SK-N-DZ (cell line): ENCODE data around the gene POGZ. TPM values are rescaled to one million over a fixed set of nuclear protein-coding genes. Genes with fewer than 3 reads are reported as not detected.

Experiments used
- DNase-seq: peaks from one replicate; pipeline ENCODE4 v3.0.0-alpha.2; 2015; ENCODE audit warnings: low spot score
- polyA plus RNA-seq, 2 experiments: library from polyadenylated mRNA; depleted of rRNA; stranded (reverse); fragments of >200 nt; gene quantifications; 2 replicates each; pipeline ENCODE4 v1.2.3, GENCODE V29; 2014

The POGZ gene
- 30.7 and 35.4 TPM in 2 replicates for polyA plus RNA-seq (2014; cell fraction: cytosol; rRNA removed)
- 65.6 and 111 TPM in 2 replicates for polyA plus RNA-seq (2014; cell fraction: nucleus; rRNA removed)

GRCh38 chr1:151459331-151460046, at the start of gene POGZ:
Gene POGZ (minus strand): TSS chr1:151459494. CDS start chr1:151442204, 17,290 bp downstream.
- DNase-seq = peak; percentile 98

GRCh38 chr1:151508833-151509232, 49.5 kb upstream of the POGZ start:
- DNase-seq = no peak

GRCh38 chr1:151504759-151505158, 45.5 kb upstream of the POGZ start:
- no peak for DNase-seq

- DNase-seq = no peak
These were observed 45.0 kb upstream of the POGZ start for GRCh38 chr1:151504252-151504651.

- no peak for DNase-seq
These were observed 43.8 kb upstream of the POGZ start for GRCh38 chr1:151502859-151503780.

- peak; percentile 47 for DNase-seq
These were observed 42.9 kb upstream of the POGZ start for GRCh38 chr1:151502035-151502700.

GRCh38 chr1:151501474-151501873, 42.2 kb upstream of the POGZ start:
- DNase-seq = no peak

- no peak for DNase-seq
These were observed 40.6 kb upstream of the POGZ start for GRCh38 chr1:151499930-151500329.

- no peak for DNase-seq
These were observed 40.1 kb upstream of the POGZ start for GRCh38 chr1:151499365-151499764.

GRCh38 chr1:151495316-151495715, 36.0 kb upstream of the POGZ start:
- DNase-seq = no peak

- no peak for DNase-seq
These were observed 35.5 kb upstream of the POGZ start for GRCh38 chr1:151494741-151495281.

- DNase-seq = no peak
These were observed 33.7 kb upstream of the POGZ start for GRCh38 chr1:151493042-151493441.

GRCh38 chr1:151492120-151492519, 32.8 kb upstream of the POGZ start:
- peak; percentile 53 for DNase-seq

GRCh38 chr1:151491641-151492040, 32.3 kb upstream of the POGZ start:
- peak; percentile 70 for DNase-seq

GRCh38 chr1:151486557-151486956, 27.3 kb upstream of the POGZ start:
- no peak for DNase-seq

GRCh38 chr1:151485685-151486255, 26.5 kb upstream of the POGZ start:
- DNase-seq = no peak

- DNase-seq = no peak
These were observed 22.7 kb upstream of the POGZ start for GRCh38 chr1:151482017-151482416.

- DNase-seq = no peak
These were observed 20.2 kb upstream of the POGZ start for GRCh38 chr1:151479462-151479861.

- no peak for DNase-seq
These were observed 19.6 kb upstream of the POGZ start for GRCh38 chr1:151478923-151479322.

GRCh38 chr1:151478140-151478812, 19.0 kb upstream of the POGZ start:
- no peak for DNase-seq

- no peak for DNase-seq
These were observed 17.8 kb upstream of the POGZ start for GRCh38 chr1:151477066-151477465.
